ENCODE measurements around the gene GPAT3.

- TF ChIP-seq ZNF155 (tag by site-specific recombination; IDR thresholded peaks at IDR 0.05), result no peak
- TF ChIP-seq, protein P1, sequence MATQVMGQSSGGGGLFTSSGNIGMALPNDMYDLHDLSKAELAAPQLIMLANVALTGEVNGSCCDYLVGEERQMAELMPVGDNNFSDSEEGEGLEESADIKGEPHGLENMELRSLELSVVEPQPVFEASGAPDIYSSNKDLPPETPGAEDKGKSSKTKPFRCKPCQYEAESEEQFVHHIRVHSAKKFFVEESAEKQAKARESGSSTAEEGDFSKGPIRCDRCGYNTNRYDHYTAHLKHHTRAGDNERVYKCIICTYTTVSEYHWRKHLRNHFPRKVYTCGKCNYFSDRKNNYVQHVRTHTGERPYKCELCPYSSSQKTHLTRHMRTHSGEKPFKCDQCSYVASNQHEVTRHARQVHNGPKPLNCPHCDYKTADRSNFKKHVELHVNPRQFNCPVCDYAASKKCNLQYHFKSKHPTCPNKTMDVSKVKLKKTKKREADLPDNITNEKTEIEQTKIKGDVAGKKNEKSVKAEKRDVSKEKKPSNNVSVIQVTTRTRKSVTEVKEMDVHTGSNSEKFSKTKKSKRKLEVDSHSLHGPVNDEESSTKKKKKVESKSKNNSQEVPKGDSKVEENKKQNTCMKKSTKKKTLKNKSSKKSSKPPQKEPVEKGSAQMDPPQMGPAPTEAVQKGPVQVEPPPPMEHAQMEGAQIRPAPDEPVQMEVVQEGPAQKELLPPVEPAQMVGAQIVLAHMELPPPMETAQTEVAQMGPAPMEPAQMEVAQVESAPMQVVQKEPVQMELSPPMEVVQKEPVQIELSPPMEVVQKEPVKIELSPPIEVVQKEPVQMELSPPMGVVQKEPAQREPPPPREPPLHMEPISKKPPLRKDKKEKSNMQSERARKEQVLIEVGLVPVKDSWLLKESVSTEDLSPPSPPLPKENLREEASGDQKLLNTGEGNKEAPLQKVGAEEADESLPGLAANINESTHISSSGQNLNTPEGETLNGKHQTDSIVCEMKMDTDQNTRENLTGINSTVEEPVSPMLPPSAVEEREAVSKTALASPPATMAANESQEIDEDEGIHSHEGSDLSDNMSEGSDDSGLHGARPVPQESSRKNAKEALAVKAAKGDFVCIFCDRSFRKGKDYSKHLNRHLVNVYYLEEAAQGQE (tag by site-specific recombination; IDR thresholded peaks at IDR 0.05), result no peak
- no peak for TF ChIP-seq YY1 (tag by site-specific recombination; IDR thresholded peaks at IDR 0.05)
- TF ChIP-seq CTCF (tag by site-specific recombination; IDR thresholded peaks at IDR 0.05), result no peak
- TF ChIP-seq ZBTB8A (tag by site-specific recombination; IDR thresholded peaks at IDR 0.05), result no peak
- no peak for TF ChIP-seq ZNF623 (tag by site-specific recombination; IDR thresholded peaks at IDR 0.05)
- no peak for TF ChIP-seq KLF16 (tag by site-specific recombination; IDR thresholded peaks at IDR 0.05)
- no peak for TF ChIP-seq ZNF324 (tag by site-specific recombination; IDR thresholded peaks at IDR 0.05)
Measured at GRCh38 chr4:83606460-83606859, 70.6 kb downstream of the GPAT3 start.
